MM.1S (cell line): Measurements from ENCODE around the gene CCDC86.

ENCODE experiments used
- DNase-seq: peaks from one replicate; pipeline ENCODE4 v3.0.0-alpha.2; 2015
- H2AFZ ChIP-seq: fragments of 300-600 bp; sonication (generic); 2 replicates; pipeline ENCODE4 v1.6.0; 2016; ENCODE audit warnings: antibody characterized with exemption, low read length
- H3F3A ChIP-seq: fragments of 300-600 bp; sonication (generic); 2 replicates; pipeline ENCODE4 v1.6.1; 2016; ENCODE audit warnings: mild to moderate bottlenecking, antibody characterized with exemption, low read length, moderate library complexity, mixed read lengths; ENCODE audit not compliant: insufficient read depth
- H3K27ac ChIP-seq: fragments of 300-600 bp; sonication (generic); 2 replicates; pipeline ENCODE4 v1.5.1; 2016; ENCODE audit warnings: mild to moderate bottlenecking, low read length
- H3K27me3 ChIP-seq: fragments of 300-600 bp; sonication (generic); replicated peaks from 2 replicates; pipeline ENCODE4 v1.6.0; 2016; ENCODE audit warnings: low read length; ENCODE audit not compliant: insufficient read depth
- H3K36me3 ChIP-seq: fragments of 300-600 bp; sonication (generic); replicated peaks from 2 replicates; pipeline ENCODE4 v1.6.1; 2016; ENCODE audit warnings: mild to moderate bottlenecking, low read length, mixed read lengths; ENCODE audit not compliant: insufficient read depth
- H3K4me1 ChIP-seq: fragments of 300-600 bp; sonication (generic); 2 replicates; pipeline ENCODE4 v1.6.1; 2016; ENCODE audit warnings: low read length, mixed read lengths
- H3K4me2 ChIP-seq: fragments of 300-600 bp; sonication (generic); 2 replicates; pipeline ENCODE4 v1.6.0; 2016; ENCODE audit warnings: low read depth, low read length
- H3K4me3 ChIP-seq: fragments of 300-600 bp; sonication (generic); 2 replicates; pipeline ENCODE4 v1.5.1; 2016; ENCODE audit warnings: low read length, mixed read lengths
- H3K79me2 ChIP-seq: fragments of 300-600 bp; sonication (generic); 2 replicates; pipeline ENCODE4 v1.6.1; 2016; ENCODE audit warnings: mixed run types, low read length, mixed read lengths
- H3K9ac ChIP-seq: fragments of 300-600 bp; sonication (generic); 2 replicates; pipeline ENCODE4 v1.6.1; 2016; ENCODE audit warnings: low read length, mixed read lengths
- H3K9me2 ChIP-seq: fragments of 300-600 bp; sonication (generic); replicated peaks from 2 replicates; pipeline ENCODE4 v1.6.1; 2016; ENCODE audit warnings: mild to moderate bottlenecking, low read length, mixed read lengths; ENCODE audit not compliant: insufficient read depth
- H3K9me3 ChIP-seq: fragments of 300-600 bp; sonication (generic); replicated peaks from 2 replicates; pipeline ENCODE4 v1.6.1; 2016; ENCODE audit warnings: mild to moderate bottlenecking, low read length, mixed read lengths; ENCODE audit not compliant: insufficient read depth
- H4K20me1 ChIP-seq: fragments of 300-600 bp; sonication (generic); 2 replicates; pipeline ENCODE4 v1.6.1; 2016; ENCODE audit warnings: mild to moderate bottlenecking, low read length, moderate library complexity, mixed read lengths; ENCODE audit not compliant: insufficient read depth
- EZH2 ChIP-seq: fragments of 300-600 bp; sonication (generic); optimal IDR thresholded peaks from 2 replicates; pipeline ENCODE3; 2017; ENCODE audit warnings: low read depth, mild to moderate bottlenecking, antibody characterized with exemption, low read length, mixed read lengths
- EZH2phosphoT487 ChIP-seq: fragments of 300-600 bp; sonication (generic); IDR thresholded peaks from 2 replicates; pipeline ENCODE4 v1.6.1; 2018; ENCODE audit warnings: antibody characterized with exemption, low read length
- TF ChIP-seq, protein P1 (sequence below): fragments of 300-600 bp; sonication (generic); IDR thresholded peaks from 2 replicates; pipeline ENCODE4 v1.5.1; 2016; ENCODE audit warnings: antibody characterized with exemption, low read length, mixed read lengths

CCDC86 gene

DNA sequence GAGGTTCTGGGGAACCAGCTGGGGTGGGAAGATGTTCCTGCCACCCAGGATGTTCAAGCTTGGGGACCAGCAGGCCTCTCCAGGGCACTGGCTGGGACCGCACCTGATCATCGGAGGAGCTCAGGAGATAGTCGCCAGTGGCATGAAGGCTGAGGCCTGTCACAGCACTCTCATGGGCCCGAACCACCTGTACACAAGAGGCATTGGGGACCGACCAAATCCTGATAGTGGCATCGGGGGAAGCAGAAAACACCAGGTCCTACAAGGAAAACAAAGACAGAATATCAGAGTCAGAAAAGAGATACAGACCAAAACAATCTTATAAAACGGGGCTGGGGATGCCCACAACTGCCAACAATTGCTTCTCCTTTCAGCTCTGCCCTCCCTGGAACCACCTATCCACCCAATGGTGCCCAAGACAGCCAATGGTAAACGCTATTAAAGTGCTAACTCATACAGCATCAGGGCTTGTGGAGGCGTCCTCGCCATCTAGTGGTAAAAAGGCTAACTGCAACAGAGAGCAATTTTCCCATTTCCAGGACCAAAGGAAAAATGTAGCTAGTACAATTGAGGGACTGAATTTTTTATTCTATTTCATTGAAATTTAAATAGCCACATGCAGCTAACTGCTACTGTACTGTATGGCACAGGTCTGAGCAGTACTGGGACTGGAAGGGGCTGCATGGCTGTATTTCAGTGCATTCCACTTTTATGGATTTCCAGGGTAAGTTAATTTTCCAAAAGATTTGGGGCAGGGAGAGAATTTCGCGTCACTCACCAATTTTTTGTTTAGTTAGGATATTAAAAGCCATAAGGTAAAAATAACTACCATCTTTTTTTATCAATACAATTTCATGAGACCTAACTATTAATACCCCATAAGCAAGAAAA is 57.4 kb downstream of the CCDC86 start:
- Histone ChIP-seq H3K4me2 (no peak overlapping the region), H3F3A (peaks cover 13% of the 10 kb centered on the region), H2AFZ (no peak overlapping the region), H3K4me1 (peaks cover 1% of the 10 kb centered on the region; the same call in 1 of the 2 replicates), H4K20me1 (0 out of 2 replicates have a peak, but pooled peaks cover 7% of the 10 kb centered on the region), H3K9me2 (no peaks in the 10 kb centered on the region), H3K27ac (no peak overlapping the region), H3K27me3 (no peaks in the 10 kb centered on the region), H3K36me3 (peaks cover 33% of the 10 kb centered on the region), H3K4me3 (no peak overlapping the region), H3K9me3 (no peaks in the 10 kb centered on the region), H3K79me2 (peaks cover 53% of the 10 kb centered on the region), H3K9ac (no peak overlapping the region)
- TF ChIP-seq, protein P1, sequence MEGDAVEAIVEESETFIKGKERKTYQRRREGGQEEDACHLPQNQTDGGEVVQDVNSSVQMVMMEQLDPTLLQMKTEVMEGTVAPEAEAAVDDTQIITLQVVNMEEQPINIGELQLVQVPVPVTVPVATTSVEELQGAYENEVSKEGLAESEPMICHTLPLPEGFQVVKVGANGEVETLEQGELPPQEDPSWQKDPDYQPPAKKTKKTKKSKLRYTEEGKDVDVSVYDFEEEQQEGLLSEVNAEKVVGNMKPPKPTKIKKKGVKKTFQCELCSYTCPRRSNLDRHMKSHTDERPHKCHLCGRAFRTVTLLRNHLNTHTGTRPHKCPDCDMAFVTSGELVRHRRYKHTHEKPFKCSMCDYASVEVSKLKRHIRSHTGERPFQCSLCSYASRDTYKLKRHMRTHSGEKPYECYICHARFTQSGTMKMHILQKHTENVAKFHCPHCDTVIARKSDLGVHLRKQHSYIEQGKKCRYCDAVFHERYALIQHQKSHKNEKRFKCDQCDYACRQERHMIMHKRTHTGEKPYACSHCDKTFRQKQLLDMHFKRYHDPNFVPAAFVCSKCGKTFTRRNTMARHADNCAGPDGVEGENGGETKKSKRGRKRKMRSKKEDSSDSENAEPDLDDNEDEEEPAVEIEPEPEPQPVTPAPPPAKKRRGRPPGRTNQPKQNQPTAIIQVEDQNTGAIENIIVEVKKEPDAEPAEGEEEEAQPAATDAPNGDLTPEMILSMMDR = peak; percentile 95
- no peak for TF ChIP-seq EZH2
- DNase-seq = peak; percentile 35

DNA sequence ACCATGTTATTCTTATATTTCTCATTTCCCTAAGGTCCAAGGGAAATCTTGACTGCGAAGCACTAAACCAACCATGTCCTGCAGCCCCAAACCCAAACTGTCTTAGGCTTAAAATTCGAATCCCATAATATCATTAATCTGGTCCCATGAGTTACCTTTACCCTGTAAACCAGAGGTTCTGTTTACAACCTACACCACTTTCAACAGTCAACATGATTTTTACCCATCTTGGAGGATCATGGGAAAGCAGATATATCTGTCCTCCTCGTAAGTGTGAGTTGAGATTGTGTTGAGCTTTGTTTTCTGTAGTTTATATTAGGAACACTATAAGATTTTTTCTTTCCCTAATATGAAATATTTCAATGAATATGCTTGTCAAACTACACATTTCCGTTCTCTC is 58.1 kb downstream of the CCDC86 start:
- TF ChIP-seq EZH2 = no peak
- TF ChIP-seq EZH2phosphoT487 = no peak
- TF ChIP-seq, protein P1 = no peak
- DNase-seq = no peak
- peaks cover 31% of the 10 kb centered on the region for H3K36me3 ChIP-seq
- H3K4me3 ChIP-seq = no peak overlapping the region
- H3K9ac ChIP-seq = no peak overlapping the region
- H2AFZ ChIP-seq = no peak overlapping the region
- H3K4me2 ChIP-seq = no peak overlapping the region
- peaks cover 8% of the 10 kb centered on the region; the same call in 1 of the 2 replicates for H3K4me1 ChIP-seq
- peaks cover 60% of the 10 kb centered on the region for H3K79me2 ChIP-seq
- H3F3A ChIP-seq = peaks cover 13% of the 10 kb centered on the region
- H3K9me3 ChIP-seq = no peaks in the 10 kb centered on the region
- H4K20me1 ChIP-seq = 0 out of 2 replicates have a peak, but pooled peaks cover 13% of the 10 kb centered on the region
- H3K27me3 ChIP-seq = no peaks in the 10 kb centered on the region
- no peaks in the 10 kb centered on the region for H3K9me2 ChIP-seq
- H3K27ac ChIP-seq = no peak overlapping the region
